ENCODE measurements around the gene DDIT3.

The DDIT3 gene

GRCh38 chr12:57558864-57559263 lies 38.5 kb upstream of the DDIT3 start:
- DNase-seq (ENCODE audit: low spot score), result no peak
- TF ChIP-seq, protein P1, sequence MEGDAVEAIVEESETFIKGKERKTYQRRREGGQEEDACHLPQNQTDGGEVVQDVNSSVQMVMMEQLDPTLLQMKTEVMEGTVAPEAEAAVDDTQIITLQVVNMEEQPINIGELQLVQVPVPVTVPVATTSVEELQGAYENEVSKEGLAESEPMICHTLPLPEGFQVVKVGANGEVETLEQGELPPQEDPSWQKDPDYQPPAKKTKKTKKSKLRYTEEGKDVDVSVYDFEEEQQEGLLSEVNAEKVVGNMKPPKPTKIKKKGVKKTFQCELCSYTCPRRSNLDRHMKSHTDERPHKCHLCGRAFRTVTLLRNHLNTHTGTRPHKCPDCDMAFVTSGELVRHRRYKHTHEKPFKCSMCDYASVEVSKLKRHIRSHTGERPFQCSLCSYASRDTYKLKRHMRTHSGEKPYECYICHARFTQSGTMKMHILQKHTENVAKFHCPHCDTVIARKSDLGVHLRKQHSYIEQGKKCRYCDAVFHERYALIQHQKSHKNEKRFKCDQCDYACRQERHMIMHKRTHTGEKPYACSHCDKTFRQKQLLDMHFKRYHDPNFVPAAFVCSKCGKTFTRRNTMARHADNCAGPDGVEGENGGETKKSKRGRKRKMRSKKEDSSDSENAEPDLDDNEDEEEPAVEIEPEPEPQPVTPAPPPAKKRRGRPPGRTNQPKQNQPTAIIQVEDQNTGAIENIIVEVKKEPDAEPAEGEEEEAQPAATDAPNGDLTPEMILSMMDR (IDR thresholded peaks at IDR 0.05), result no peak
- no peak overlapping the region for H3K27ac ChIP-seq
- H3K4me3 ChIP-seq, result no peak overlapping the region

DNA sequence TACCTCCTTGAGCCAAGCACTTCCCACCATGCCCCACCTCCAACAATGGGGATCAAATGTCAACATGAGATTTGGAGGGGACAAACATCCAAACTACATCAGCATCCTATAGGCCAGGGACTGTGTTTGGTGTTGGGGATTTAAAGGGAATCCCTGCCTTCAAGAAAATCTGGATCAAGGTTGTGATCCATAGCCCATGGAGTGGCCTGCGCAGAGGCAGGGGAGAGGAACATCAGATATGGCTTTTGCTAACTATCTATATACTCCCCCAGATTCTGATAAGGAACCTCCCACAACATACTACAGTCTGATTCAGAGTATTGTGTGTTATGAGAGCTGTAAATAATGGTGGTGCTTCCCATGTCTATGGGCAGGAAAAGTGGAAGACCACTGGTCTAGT lies 34.6 kb upstream of the DDIT3 start:
- no peak for DNase-seq (ENCODE audit: low spot score)
- Histone ChIP-seq H3K4me3 (no peak overlapping the region), H3K27ac (no peak overlapping the region)
- TF ChIP-seq, protein P1 (IDR thresholded peaks at IDR 0.05), result no peak

DNA sequence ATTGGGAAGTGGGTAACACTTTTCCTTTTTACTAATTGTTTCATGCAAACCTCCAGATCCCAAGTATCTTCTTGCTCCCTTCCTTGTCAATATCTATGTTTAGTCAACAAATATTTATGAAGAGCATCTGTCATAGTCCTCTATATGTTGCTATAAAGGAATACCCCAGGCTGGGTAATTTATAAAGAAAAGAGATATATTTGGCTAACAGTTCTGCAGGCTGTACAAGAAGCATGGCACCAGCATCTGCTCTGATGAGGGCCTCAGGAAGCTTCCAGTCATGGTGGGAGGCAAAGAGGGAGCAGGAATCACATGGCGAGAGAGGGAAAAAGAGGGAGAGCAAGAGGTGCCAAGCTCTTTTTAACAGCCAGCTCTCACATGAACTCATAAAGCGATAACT lies 34.1 kb upstream of the DDIT3 start:
- H3K27ac ChIP-seq, result no peak overlapping the region
- TF ChIP-seq, protein P1 (IDR thresholded peaks at IDR 0.05), result no peak
- DNase-seq (ENCODE audit: low spot score), result no peak
- H3K4me3 ChIP-seq, result no peak overlapping the region

- DNase-seq (ENCODE audit: low spot score), result no peak
These were observed 33.3 kb upstream of the DDIT3 start for GRCh38 chr12:57553343-57554202.

DNA sequence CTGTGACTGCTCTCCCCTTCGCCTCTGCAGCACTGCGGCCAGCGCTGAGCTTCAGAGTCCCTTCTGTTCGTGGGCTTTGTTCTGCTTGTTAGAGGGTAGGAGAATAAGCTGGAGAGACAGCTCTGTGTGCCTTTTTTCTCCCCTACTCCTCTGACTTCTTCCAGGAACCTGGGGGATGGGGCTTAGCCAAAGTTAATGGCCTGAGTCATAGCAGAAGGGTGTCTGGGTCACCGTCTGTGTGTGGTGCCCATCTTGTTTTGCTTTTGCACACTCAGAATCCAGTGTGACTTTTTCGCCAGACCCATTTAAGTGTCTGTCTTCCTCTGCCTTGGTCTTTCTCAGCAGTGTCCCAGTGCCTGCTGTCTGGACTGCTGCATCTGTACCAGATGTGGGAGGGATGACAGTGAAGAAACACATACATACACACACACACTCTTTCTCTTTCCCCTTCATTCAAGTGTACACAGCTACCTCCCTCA lies 32.6 kb upstream of the DDIT3 start:
- DNase-seq (ENCODE audit: low spot score), result no peak
- Histone ChIP-seq H3K27ac (no peak overlapping the region), H3K4me3 (no peak overlapping the region)
- TF ChIP-seq, protein P1 (IDR thresholded peaks at IDR 0.05), result no peak

More at GRCh38 chr12:57553343-57554202, 33.3 kb upstream of the DDIT3 start:
- TF ChIP-seq, protein P1 (IDR thresholded peaks at IDR 0.05), result no peak
- no peak overlapping the region for H3K27ac ChIP-seq
- H3K4me3 ChIP-seq, result no peak overlapping the region

- TF ChIP-seq, protein P1 (IDR thresholded peaks at IDR 0.05), result no peak
These were observed 32.0 kb upstream of the DDIT3 start for GRCh38 chr12:57552306-57552651.

More at GRCh38 chr12:57552306-57552651, 32.0 kb upstream of the DDIT3 start:
- Histone ChIP-seq H3K4me3 (no peak overlapping the region), H3K27ac (no peak overlapping the region)
- no peak for DNase-seq (ENCODE audit: low spot score)

Measured in coronary artery (tissue), 2 donors.